Effector CD8-positive, alpha-beta T cell (primary cell): ENCODE data around the gene KDM4F.

Experiments used
- DNase-seq: peaks from one replicate; lab custom pipeline; 2025; lab: John Stamatoyannopoulos, UW

The KDM4F gene

DNA sequence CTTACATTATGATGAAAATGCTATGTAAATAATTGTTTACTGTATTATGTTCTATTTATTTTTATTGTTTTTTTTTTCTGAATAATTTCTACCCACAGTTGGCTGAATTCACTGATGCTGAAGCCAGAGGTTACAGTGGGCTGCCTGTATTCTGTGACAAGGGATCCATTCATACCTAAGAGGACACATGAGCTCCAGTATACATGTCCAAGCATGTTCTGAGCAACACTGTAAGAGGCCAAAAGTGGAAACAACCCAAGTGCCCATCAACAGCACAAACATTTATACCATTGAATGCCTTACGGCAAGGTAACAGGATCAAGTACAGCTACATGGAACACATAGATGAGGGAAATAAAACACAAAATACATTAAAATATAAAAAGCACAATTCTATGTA, 16.1 kb downstream of the KDM4F start:
- DNase-seq: no peak

DNA sequence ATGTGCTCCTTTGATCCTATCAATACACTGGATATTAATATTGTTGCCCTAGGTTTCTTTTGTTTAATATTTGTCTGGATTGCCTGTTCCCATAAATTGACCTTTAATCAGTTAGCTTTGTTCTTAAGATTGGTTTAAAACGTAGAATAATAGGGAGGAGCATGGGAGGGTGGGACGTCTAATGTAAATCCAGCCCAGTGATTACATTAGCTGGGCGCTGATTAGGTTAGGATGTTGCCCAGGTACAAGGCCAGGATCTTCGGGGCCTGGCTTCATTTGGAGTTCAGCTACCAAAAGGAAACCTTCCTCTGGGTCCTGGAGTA, 17.5 kb downstream of the KDM4F start, which contains the start of gene SRSF8:
Gene SRSF8 (plus strand): TSS at position 204 of the 323 bp plus-strand sequence. CDS start 308 bp downstream, outside the sequence.
- DNase-seq: no peak

DNA sequence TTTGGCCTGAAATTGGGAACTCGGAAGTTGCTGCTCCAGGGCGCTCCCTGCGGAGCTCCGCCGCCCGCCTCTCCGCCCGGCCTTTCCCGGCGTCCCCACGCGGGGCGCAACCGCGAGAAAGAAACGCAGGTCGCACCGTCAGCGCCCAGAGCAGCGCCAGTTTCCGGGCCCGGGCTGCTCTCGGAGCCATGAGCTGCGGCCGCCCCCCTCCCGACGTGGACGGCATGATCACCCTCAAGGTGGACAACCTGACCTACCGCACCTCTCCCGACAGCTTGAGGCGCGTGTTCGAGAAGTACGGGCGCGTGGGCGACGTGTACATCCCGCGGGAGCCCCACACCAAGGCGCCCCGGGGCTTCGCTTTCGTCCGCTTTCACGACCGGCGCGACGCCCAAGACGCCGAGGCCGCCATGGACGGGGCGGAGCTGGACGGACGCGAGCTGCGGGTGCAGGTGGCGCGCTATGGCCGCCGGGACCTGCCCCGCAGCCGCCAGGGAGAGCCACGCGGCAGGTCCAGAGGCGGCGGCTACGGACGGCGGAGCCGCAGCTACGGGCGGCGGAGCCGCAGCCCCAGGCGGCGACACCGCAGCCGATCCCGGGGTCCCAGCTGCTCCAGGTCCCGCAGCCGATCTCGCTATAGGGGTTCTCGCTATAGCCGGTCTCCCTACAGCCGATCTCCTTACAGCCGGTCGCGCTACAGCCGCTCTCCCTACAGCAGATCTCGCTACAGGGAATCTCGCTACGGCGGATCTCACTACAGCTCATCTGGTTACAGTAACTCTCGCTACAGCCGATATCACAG, 18.0 kb downstream of the KDM4F start:
- DNase-seq: peak; percentile 57

DNA sequence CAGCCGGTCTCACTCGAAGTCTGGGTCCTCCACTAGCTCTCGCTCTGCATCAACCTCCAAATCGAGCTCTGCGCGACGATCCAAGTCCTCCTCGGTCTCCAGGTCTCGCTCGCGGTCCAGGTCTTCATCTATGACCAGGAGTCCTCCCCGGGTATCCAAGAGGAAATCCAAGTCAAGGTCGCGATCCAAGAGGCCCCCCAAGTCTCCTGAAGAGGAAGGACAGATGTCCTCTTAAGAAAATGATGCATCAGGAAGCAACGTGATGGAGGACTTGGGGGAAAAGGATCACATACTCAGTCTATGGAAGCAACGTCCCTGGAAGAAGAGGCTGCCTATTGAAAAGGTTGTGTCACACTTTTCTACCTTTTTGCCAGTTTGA, 18.6 kb downstream of the KDM4F start:
- no peak for DNase-seq

DNA sequence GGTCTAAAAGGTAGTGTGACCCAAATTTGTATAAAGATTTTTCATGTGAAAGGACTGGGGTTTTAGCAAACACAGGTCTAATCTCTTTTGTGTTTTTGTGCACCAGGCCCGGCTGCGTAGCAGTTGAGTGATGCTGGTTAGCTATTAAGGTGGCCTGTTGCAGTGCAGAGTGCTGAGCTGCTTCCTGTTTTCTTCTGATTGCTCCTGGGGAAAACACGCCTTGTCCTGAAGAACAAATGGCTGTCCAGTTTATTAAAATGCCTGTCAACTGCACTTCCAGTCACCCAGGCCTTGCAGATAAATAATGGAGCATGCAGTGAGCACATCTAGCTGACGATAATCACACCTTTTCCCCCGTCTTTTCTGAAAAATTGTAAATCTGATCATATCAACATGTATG, 19.3 kb downstream of the KDM4F start:
- DNase-seq: peak; percentile 37

DNA sequence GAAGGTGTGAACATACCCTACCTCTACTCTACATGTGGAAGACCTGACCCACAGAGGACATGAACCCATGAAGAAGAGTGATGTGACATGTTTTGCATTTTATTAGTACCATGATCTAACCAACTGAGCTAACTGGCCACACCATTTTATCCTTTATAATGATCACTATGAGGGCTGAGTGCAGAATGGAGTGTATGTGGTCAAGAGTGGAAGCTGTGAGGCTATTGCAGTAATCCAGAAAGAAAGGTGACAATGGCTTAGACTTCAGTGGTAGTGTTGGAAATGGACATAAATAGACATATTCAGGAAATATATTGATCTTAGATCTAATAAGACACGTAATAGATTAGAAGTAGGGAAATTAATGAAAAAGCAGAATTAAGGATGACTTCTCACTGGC, 21.2 kb downstream of the KDM4F start:
- no peak for DNase-seq

DNA sequence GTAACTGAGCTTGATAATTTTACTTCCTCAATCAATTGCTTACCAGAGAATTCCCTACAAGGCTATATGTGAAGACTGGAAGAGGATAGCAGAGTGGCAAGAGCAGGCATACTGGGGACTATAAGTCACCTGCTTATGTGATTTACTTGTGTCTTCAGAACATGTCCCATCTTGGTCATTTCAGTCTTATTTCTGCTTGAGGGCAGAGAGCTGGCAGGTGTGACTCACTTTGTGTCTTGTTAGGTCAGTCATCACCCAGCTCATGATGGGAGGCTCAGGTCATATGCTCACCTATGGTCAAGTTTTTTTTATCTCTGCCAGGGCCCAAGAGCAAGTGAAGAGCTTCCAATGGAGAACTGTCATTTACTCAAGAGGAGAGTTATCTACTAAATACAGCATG, 23.7 kb downstream of the KDM4F start:
- no peak for DNase-seq

DNA sequence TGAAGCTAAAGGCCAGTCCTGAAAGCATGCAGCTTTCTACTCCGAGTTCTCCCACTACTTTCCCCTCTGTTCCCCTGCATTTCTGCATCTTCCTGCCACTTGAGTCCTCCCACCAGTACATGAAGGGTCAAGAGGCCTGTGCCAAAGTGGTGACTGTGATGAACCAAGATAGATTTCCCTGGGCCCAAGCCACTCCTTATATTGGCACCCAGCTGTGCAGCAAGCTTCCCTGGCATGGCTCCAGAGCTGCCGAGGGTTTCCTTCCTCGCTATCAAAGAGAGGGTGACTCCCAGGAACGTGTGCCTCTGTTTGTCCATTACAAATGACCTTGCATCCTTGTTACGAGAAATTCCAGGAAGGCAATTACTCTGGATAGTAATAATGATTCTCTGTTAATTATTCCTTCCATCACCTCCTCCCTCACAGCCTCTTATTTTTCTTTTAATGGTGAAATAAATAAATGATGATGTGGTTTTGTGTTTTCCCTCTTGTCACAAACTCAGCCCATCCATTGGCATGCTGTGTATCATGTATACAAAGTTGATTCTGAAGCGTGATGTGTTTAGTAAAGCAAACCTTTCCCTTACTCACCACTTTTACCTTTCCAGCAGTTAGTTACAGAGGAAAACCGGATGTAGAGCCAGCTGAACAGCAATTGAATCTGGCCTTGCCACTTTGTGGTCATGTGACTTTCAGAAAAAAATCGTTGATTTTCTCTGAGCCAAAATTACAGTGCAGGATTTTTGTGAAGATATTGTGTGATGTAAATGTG, 25.8 kb downstream of the KDM4F start:
- DNase-seq: no peak

DNA sequence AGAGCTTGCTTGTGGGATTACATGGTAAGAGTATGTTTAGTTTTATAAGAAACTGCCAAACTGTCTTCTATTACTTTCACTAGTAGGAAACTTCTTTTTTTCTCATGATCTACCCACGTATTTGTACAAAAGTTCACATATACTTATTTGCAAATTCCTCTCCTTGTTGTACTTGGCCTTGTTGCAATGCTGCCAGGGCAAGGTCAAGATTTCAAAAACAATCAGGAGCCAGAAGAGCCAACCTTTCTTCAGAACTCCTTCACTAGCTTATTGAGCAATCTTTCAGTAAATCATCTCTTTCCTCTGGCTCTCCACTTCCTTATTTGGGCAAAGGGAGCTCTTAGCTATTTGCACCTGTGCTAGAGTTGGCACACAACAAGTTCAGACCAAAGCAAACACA, 27.2 kb downstream of the KDM4F start:
- DNase-seq: no peak

DNA sequence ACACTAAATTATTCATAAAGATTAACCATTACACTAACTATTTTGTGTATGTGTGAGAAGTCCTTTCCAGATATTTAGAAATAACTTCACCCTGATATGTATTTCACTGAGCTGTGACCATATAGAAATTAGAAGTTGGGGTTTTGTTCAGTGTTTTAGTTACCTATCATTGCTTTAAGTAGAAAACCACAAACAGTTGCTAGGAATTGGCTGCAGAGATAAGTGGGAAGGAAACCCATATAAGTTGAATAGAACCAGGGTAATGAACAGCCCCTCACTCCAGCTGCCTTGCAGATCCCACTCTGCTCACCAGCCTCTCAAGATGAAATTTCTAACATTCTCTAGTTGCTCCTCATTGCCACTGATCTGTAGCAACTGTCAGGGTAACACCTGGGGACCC, 27.8 kb downstream of the KDM4F start:
- no peak for DNase-seq

DNA sequence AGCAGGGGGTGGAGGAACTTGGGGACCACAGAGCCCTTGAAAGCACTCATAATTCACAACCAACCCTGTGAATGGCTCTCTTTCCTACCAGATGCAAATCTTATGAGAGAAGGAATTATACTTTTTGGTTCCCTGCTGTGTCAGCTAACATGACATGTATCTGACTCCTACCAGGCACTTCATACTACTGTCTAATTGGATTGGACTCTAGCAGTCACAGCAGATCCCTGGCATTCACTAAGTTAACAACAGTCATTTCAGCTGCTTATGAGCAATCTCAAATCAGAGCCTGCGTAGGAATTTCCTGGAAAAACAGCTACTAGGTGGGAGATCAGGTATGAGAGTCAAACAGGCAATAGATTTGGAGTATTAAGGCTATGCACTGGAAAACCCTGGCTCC, 29.3 kb downstream of the KDM4F start:
- DNase-seq: no peak

DNA sequence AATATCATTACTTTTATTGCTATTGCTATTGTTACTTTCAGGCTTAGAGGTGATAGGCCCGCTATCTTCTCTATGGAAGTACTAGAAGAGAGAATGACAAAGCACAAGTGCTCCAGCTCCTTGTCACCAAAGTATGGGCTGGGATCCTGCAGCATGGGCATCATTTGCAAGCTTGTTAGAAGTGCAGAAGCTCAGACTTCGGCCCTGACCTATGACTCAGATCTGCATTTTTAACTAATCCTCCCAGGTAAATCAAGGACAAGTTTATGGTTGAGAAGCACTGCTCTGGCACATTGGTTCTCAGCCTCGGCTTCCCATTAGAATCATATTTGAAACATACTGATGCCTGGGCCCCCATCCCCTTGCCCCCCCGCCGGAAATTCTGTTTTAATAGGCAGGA, 31.8 kb downstream of the KDM4F start:
- no peak for DNase-seq

DNA sequence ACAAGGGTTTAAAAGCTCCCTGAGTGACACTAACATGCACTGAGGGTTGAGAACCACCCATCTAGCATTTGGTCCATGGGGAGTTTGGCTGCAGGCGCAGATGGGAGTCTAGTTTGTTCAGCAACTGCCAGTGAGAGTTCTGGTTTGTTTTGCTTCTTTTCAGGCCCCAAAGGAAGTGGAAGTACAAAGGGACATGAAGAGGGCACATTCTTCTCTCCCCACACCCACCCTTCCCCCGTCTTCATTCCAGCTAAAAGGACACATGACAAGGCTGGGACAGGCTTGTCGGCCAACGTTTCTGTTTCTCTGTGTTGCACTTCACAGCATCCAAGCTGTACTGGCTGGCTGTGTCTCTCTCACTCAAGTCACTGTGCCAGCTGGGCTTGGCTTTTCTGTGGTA, 32.2 kb downstream of the KDM4F start:
- no peak for DNase-seq

DNA sequence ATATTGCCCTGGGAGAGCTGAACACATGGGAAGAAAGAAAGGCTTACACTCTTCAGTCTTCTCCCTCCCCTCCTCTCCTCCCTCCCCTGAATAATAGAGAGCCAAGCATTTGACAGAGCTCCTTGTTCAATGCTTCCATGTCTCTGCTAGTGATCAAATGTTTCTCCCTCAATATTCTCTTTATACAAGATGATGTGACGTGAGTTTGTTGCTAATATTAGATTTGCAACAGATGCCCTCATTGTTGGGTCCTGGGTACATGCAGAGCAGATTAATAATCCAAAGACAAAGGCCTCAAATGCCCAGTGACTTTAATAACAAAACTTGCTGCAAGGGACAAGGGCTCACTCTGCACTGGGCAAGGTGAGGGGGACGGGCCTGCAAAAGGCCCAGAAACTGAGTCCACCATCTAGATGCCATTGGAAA, 33.4 kb downstream of the KDM4F start:
- no peak for DNase-seq

DNA sequence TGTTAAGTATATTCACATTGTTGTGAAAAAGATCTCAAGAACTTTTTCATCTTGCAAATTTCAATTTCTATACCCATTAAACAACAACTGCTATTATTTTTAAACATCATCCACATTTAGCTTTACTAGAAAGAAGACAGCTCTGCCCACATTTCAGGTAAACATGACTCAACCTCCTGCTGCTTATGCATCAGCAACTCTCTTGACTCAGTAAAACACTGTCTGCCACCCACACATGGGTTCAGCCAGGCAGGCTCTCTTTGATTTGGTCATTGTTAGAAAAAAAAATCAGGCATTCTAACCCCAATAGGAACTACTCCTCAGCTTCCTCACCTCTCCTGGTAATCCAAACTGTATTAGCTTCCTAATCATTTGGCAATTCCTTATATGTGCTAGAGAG, 35.3 kb downstream of the KDM4F start:
- DNase-seq: no peak

DNA sequence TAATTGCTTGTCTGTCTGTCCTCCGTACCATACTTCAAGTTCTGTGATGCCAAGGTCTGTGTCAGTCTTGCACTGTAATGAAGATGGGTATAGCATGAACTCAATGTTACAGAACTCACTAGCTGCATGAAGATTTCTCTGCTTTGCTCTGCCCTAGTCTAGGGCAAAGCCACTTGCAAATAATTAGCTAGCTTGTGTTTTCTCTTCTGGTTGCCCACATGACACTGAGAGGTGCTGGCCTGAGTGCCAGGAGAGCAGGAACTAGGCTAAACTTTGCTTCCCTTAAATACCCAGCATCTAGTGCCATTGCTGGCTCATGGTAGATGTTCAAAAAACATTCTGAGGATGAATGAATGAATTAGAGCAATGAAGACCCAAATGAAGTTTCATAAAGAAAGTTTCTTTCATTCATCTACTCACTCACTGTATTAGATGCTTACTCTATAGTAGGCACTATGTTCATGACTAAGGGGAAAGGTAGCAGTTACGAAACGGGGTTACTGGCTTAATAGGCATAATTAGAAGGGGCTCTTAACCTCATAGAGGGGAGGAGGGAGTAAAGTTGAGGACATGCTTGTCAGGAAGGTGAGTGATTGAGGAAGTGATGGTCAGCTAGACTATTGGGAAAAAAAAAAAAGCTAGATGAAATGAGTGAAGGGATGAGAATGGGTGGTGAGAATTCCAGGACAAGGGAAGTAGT, 36.0 kb downstream of the KDM4F start:
- no peak for DNase-seq

DNA sequence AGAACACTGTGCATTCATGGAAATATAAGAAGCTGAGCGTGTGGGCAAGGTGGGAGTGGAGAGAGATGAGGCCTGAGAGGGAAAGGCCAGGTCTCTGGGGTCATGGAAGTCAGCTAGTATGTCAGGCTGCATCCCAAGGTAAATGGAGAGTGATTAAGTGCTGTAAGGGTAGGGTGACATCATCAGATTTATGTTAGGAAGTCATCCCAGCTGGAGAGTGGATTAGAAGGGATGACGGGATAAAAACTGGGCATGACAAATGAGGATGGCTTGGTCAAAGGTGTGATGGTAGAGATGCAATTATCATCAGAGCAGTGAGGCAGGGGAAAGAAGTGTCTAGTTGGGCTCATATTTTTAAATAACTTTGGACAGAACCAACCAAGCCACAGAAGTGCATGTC, 36.9 kb downstream of the KDM4F start:
- DNase-seq: no peak

DNA sequence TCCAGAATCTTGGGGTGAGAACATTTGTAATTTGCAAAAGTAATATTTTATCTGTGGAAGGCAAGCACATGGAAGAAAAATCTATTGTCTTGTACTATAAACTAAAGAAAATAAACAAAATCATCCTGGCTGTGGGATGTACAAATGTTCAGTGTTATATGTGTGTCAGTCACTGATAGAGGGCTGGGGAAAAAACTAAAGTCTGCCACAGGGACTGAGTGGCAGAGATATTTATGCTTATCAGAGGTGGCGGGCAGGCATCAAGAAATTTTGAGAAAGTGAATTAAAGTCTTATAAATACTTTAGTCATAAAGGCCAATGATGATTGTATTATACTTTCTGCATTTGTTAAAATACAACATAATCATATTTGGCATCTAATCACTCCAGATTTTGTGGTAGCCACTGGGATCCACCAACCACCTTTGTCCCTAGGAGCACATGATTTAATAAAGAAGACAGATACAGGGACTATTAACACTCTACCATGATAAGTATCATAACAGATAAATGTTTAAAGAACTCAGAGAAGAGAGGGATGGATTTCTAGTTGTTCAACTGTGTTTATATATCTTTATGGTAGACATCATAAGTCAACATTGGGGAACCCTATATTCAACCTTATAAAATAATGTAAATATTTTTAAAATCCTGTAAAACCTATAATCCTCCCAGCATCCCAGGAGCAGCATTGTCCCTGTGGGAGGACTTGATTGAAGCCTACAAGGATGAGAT, 37.8 kb downstream of the KDM4F start:
- DNase-seq: no peak

DNA sequence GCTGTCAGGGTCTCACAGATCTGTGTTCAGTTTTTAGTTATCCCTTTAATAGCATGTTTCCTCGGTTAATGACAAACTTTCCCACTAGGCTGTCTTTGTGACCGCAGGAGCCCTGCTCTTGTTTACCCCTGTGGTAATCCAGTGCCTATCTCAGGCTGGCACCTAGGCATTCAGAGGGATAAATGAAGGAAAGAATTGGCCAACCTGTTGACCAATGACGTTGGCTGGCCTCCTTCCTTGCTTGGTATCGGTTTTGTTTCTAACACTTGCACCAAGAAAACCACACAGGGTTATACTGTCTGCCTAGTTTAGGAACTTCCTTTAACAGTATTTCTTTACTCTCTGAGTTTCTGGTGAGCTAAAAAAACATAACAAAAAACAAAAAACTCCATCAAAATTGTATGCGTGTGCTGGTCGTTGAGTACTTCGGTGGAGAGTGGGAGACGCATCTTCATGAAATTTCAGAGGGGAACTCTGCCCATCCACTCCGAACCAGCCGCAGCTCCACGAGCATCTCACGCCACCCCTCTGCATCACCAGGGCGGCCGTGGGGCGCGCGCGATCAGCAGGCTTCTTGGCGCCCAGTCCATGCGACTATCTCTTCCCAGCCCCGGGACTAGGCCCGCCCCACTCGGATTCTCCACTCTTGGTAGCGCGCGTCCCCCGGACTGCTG, 39.9 kb downstream of the KDM4F start:
- DNase-seq: no peak

DNA sequence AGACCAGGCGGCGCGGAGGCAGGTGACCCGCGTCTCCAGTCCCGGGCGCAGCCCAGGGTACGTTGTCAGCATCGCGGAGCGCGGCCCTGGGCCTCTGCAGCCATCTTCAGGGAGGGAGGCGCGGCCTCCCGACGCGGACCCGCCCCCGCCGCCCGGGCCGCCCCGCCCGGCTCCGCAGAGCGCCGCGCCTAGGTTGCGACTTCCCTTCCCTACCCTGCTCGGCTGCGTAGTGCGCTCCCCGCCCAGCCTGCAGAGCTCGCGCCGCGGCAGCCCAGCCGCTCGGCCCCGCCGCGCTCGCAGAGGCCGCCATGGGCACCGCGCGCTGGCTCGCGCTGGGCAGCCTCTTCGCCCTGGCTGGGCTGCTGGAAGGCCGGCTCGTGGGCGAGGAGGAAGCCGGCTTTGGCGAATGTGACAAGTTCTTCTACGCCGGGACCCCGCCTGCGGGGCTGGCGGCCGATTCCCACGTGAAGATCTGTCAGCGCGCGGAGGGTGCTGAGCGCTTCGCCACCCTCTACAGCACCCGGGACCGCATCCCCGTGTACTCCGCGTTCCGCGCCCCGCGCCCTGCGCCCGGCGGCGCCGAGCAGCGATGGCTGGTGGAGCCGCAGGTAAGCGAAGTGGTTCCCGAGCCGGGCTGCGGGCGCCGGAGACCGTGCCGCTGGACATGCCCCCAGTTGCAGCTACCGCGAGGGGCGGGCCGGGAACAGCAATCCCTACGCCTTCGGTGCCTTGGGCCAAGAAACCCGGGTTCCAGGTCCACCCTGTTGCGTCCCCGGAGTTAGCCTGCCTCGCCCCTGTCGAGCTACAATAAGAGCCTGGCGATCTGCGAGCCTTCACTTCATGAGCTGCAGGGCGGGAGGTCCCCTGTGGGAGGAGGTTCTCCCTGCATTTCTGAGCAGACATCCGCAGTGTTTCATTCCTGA, 40.7 kb downstream of the KDM4F start, which contains the start of gene ENDOD1:
Gene ENDOD1 (plus strand): TSS at position 227 of the 923 bp plus-strand sequence. CDS start 82 bp downstream, at position 309.
- peak; percentile 67 for DNase-seq
